Mesenchymal stem cell (in vitro differentiated cells and primary cell): ENCODE results near the gene VEZF1.
"Not testable (repeated sequence)": the region's sequence is repeated elsewhere in the genome, so short reads cannot be mapped to it uniquely, and the experiment has no call there.

ENCODE experiments used
- DNase-seq: peaks from one replicate; pipeline ENCODE4 v3.0.0-alpha.2; 2013
- H2AFZ ChIP-seq: one replicate; pipeline ENCODE4 v1.6.1; 2013; ENCODE audit warnings: low read depth, mild to moderate bottlenecking, control low read depth, inconsistent platforms, low read length, moderate library complexity
- H2AK5ac ChIP-seq: 2 replicates; pipeline ENCODE4 v1.6.1; 2013; ENCODE audit warnings: low read length, moderate library complexity, mild to moderate bottlenecking, inconsistent platforms; ENCODE audit not compliant: severe bottlenecking
- H2BK120ac ChIP-seq: one replicate; pipeline ENCODE4 v1.6.1; 2013; ENCODE audit warnings: low read depth, mild to moderate bottlenecking, inconsistent platforms, low read length, moderate library complexity
- H2BK12ac ChIP-seq, 2 experiments: one replicate each; pipeline ENCODE4 v1.6.1; 2013; ENCODE audit warnings: inconsistent platforms in 2 of 2, low read length in 2 of 2, mild to moderate bottlenecking in 2 of 2, moderate library complexity in 2 of 2, control low read depth in 1 of 2
- H2BK15ac ChIP-seq: one replicate; pipeline ENCODE4 v1.6.1; 2013; ENCODE audit warnings: mild to moderate bottlenecking, low read depth, inconsistent platforms; ENCODE audit not compliant: poor library complexity, severe bottlenecking
- H2BK5ac ChIP-seq: 2 replicates; pipeline ENCODE4 v1.6.1; 2013; ENCODE audit warnings: low read depth, mild to moderate bottlenecking, low read length, control low read depth, inconsistent platforms; ENCODE audit not compliant: poor library complexity, severe bottlenecking
- H3K14ac ChIP-seq, 2 experiments: one replicate each; pipeline ENCODE4 v1.6.1; 2013; ENCODE audit warnings: inconsistent platforms in 2 of 2, low read length in 2 of 2, control low read depth in 1 of 2, mild to moderate bottlenecking in 1 of 2, moderate library complexity in 1 of 2
- H3K18ac ChIP-seq, 2 experiments: one replicate each; pipeline ENCODE4 v1.6.1; 2013; ENCODE audit warnings: inconsistent platforms in 2 of 2, low read length in 2 of 2, control low read depth in 1 of 2, low read depth in 1 of 2, mild to moderate bottlenecking in 1 of 2
- H3K23ac ChIP-seq, 2 experiments: one replicate each; pipeline ENCODE4 v1.6.1; 2013; ENCODE audit warnings: inconsistent platforms in 2 of 2, low read length in 2 of 2, mild to moderate bottlenecking in 2 of 2, moderate library complexity in 2 of 2, control low read depth in 1 of 2
- H3K27ac ChIP-seq: 2 replicates; pipeline ENCODE4 v1.5.1; 2013; ENCODE audit warnings: mild to moderate bottlenecking, moderate library complexity, low read length, control low read depth, inconsistent platforms; ENCODE audit not compliant: poor library complexity, severe bottlenecking
- H3K27me3 ChIP-seq, 2 experiments: 2 replicates each; pipeline versions ENCODE4 v1.6.1 to v1.7.0; 2013; ENCODE audit warnings: low read length in 2 of 2, mild to moderate bottlenecking in 2 of 2, moderate library complexity in 2 of 2, control low read depth in 1 of 2, inconsistent platforms in 1 of 2; ENCODE audit not compliant: control insufficient read depth in 1 of 2, insufficient read depth in 1 of 2
- H3K36me3 ChIP-seq, 2 experiments: 2 replicates each; pipeline versions ENCODE4 v1.6.1 to v1.7.0; 2013; ENCODE audit warnings: low read length in 2 of 2, control low read depth in 1 of 2, inconsistent platforms in 1 of 2, low read depth in 1 of 2, mild to moderate bottlenecking in 1 of 2; ENCODE audit not compliant: insufficient read depth in 2 of 2, control insufficient read depth in 1 of 2
- H3K4ac ChIP-seq, 2 experiments: one replicate each; pipeline ENCODE4 v1.6.1; 2013; ENCODE audit warnings: inconsistent platforms in 2 of 2, low read length in 2 of 2, mild to moderate bottlenecking in 2 of 2, moderate library complexity in 2 of 2, control low read depth in 1 of 2, low read depth in 1 of 2
- H3K4me1 ChIP-seq: 2 replicates; pipeline ENCODE4 v1.6.1; 2013; ENCODE audit warnings: low read depth, low read length, control low read depth; ENCODE audit not compliant: control insufficient read depth, insufficient read depth
- H3K4me2 ChIP-seq: 2 replicates; pipeline ENCODE4 v1.6.1; 2013; ENCODE audit warnings: low read length, mild to moderate bottlenecking, inconsistent platforms; ENCODE audit not compliant: poor library complexity, severe bottlenecking
- H3K4me3 ChIP-seq, 2 experiments: 2 replicates each; pipeline versions ENCODE4 v1.5.1 to v1.7.0; 2013; ENCODE audit warnings: low read length in 2 of 2, mild to moderate bottlenecking in 2 of 2, control low read depth in 1 of 2, low read depth in 1 of 2; ENCODE audit not compliant: insufficient read depth in 1 of 2
- H3K79me1 ChIP-seq: replicated peaks from 2 replicates; pipeline ENCODE4 v1.6.1; 2013; ENCODE audit warnings: mild to moderate bottlenecking, control low read depth, low read length, inconsistent platforms; ENCODE audit not compliant: poor library complexity, severe bottlenecking
- H3K9ac ChIP-seq: 2 replicates; pipeline ENCODE4 v1.7.0; 2013; ENCODE audit warnings: mild to moderate bottlenecking, low read length, moderate library complexity
- H3K9me3 ChIP-seq: 2 replicates; pipeline ENCODE4 v1.7.0; 2013; ENCODE audit warnings: mild to moderate bottlenecking, low read length; ENCODE audit not compliant: control insufficient read depth
- H4K8ac ChIP-seq: one replicate; pipeline ENCODE4 v1.6.1; 2013; ENCODE audit warnings: inconsistent platforms, mild to moderate bottlenecking, low read length, moderate library complexity
- H4K91ac ChIP-seq: one replicate; pipeline ENCODE4 v1.6.1; 2013; ENCODE audit warnings: mild to moderate bottlenecking, low read length, inconsistent platforms
- WGBS: methylation state at CpG from one replicate; pipeline ENCODE4 v1.1.7; 2013; ENCODE audit warnings: mixed read lengths; 5-methylcytosine and 5-hydroxymethylcytosine counted together

Gene VEZF1

GRCh38 chr17:57974053-57974824 lies 13.8 kb downstream of the VEZF1 start:
- H2AFZ ChIP-seq, H2BK15ac ChIP-seq, H4K91ac ChIP-seq, H3K9ac ChIP-seq, H3K27me3 ChIP-seq, H3K4ac ChIP-seq, DNase-seq, H3K27ac ChIP-seq, H3K4me2 ChIP-seq, H3K4me3 ChIP-seq, H3K23ac ChIP-seq, H2BK120ac ChIP-seq, H3K9me3 ChIP-seq, H4K8ac ChIP-seq, H3K18ac ChIP-seq, H3K14ac ChIP-seq, H2BK5ac ChIP-seq: not testable (repeated sequence)
- peaks cover 12% of the 10 kb centered on the region for H3K4me1 ChIP-seq
- peak overlapping the region; percentile 65 for H2AK5ac ChIP-seq
- peak overlapping the region in 1 of 2 experiments; percentile 47 for H2BK12ac ChIP-seq
- peaks cover 17% of the 10 kb centered on the region for H3K79me1 ChIP-seq
- peaks cover 21 to 74% of the 10 kb centered on the region in 2 experiments for H3K36me3 ChIP-seq
- 92% methylated on average over 4 of the region's 4 CpGs for WGBS

GRCh38 chr17:57972151-57972550 lies 15.9 kb downstream of the VEZF1 start:
- no peaks in the 10 kb centered on the region for H3K27me3 ChIP-seq
- H3K23ac ChIP-seq = no peak overlapping the region
- WGBS = no CpG with 5 or more reads among the region's 1 CpG
- H3K4me2 ChIP-seq = no peak overlapping the region
- H2AFZ ChIP-seq = no peak overlapping the region
- no peak overlapping the region for H2BK120ac ChIP-seq
- no peak for DNase-seq
- H3K4me1 ChIP-seq = peaks cover 12% of the 10 kb centered on the region
- H2BK12ac ChIP-seq = no peak overlapping the region
- no peak overlapping the region for H4K8ac ChIP-seq
- H3K79me1 ChIP-seq = peaks cover 14% of the 10 kb centered on the region
- no peak overlapping the region for H2BK15ac ChIP-seq
- H2BK5ac ChIP-seq = no peak overlapping the region
- H3K4me3 ChIP-seq = no peak overlapping the region
- H4K91ac ChIP-seq = no peak overlapping the region
- no peak overlapping the region for H3K14ac ChIP-seq
- no peaks in the 10 kb centered on the region for H3K9me3 ChIP-seq
- H3K4ac ChIP-seq = no peak overlapping the region
- no peak overlapping the region for H3K9ac ChIP-seq
- H3K27ac ChIP-seq = no peak overlapping the region
- peaks cover 14 to 55% of the 10 kb centered on the region in 2 experiments for H3K36me3 ChIP-seq
- no peak overlapping the region for H3K18ac ChIP-seq
- no peak overlapping the region for H2AK5ac ChIP-seq

GRCh38 chr17:57971572-57971971 lies 16.5 kb downstream of the VEZF1 start:
- no peak overlapping the region for H4K8ac ChIP-seq
- H3K9ac ChIP-seq = no peak overlapping the region
- no peak overlapping the region for H3K4me2 ChIP-seq
- H3K4me3 ChIP-seq = no peak overlapping the region
- peaks cover 11 to 50% of the 10 kb centered on the region in 2 experiments for H3K36me3 ChIP-seq
- H3K27ac ChIP-seq = no peak overlapping the region
- H4K91ac ChIP-seq = no peak overlapping the region
- no peak overlapping the region for H3K23ac ChIP-seq
- no peak overlapping the region for H2BK12ac ChIP-seq
- no peaks in the 10 kb centered on the region for H3K9me3 ChIP-seq
- no peaks in the 10 kb centered on the region for H3K27me3 ChIP-seq
- 97% methylated on average over 9 of the region's 10 CpGs for WGBS
- no peak overlapping the region for H3K4ac ChIP-seq
- no peak overlapping the region for H2BK120ac ChIP-seq
- H3K14ac ChIP-seq = no peak overlapping the region
- DNase-seq = no peak
- H2BK15ac ChIP-seq = no peak overlapping the region
- no peak overlapping the region for H3K18ac ChIP-seq
- no peak overlapping the region for H2AFZ ChIP-seq
- peaks cover 12% of the 10 kb centered on the region for H3K79me1 ChIP-seq
- H2BK5ac ChIP-seq = no peak overlapping the region
- no peak overlapping the region for H2AK5ac ChIP-seq
- peaks cover 12% of the 10 kb centered on the region for H3K4me1 ChIP-seq

DNA sequence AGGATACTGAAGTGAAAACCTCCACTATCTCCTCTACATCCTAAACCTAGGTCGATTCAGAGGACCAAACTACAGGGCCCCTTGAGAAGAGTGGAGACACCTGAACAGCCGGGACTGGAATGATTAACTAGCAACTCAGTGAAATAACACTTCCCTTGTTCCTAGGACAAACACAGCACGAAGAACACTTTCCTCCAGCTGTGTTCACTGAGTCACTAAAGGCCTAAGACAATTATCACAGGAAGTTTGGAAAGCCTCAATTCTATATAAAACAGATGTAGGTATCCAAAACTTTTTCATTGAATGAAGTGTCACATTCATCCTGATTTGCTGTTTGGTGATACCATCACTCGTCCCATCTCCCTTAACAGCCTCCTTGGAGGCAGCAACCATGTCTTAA lies 17.3 kb downstream of the VEZF1 start:
- Histone ChIP-seq H3K27ac (peak overlapping the region; percentile 63), H4K91ac (no peak overlapping the region), H3K4me1 (peaks cover 10% of the 10 kb centered on the region), H4K8ac (no peak overlapping the region), H3K9ac (peak overlapping the region; percentile 42), H3K4me3 (no peak overlapping the region), H3K18ac (no peak overlapping the region), H3K79me1 (peaks cover 9% of the 10 kb centered on the region), H2BK120ac (no peak overlapping the region), H3K27me3 (no peaks in the 10 kb centered on the region), H3K4me2 (no peak overlapping the region), H2AK5ac (no peak overlapping the region), H2BK12ac (no peak overlapping the region), H2AFZ (no peak overlapping the region), H3K9me3 (no peaks in the 10 kb centered on the region), H2BK5ac (no peak overlapping the region), H3K23ac (no peak overlapping the region), H3K14ac (no peak overlapping the region), H3K36me3 (peaks cover 8 to 41% of the 10 kb centered on the region in 2 experiments), H2BK15ac (no peak overlapping the region), H3K4ac (no peak overlapping the region)
- WGBS = 43% methylated on average over 4 of the region's 4 CpGs
- no peak for DNase-seq
